IgD-negative memory B cell (primary cell): ENCODE measurements around the gene ARID1A. TPM values are rescaled to one million over a fixed set of nuclear protein-coding genes. Genes with fewer than 3 reads are reported as not detected.
"Not testable (repeated sequence)": the region's sequence is repeated elsewhere in the genome, so short reads cannot be mapped to it uniquely, and the experiment has no call there.

ENCODE experiments used
- H3K27ac Mint-ChIP-seq, 3 donors: one replicate each; pipeline ENCODE4 v1.8.0; 2020 to 2022; ENCODE audit warnings: mild to moderate bottlenecking in 3 of 3, mixed read lengths in 3 of 3, moderate library complexity in 1 of 3
- H3K27me3 Mint-ChIP-seq: one replicate; pipeline ENCODE4 v1.8.0; 2021; ENCODE audit warnings: mixed read lengths
- H3K36me3 Mint-ChIP-seq: one replicate; pipeline ENCODE4 v1.8.0; 2020; ENCODE audit warnings: mild to moderate bottlenecking, mixed read lengths
- H3K4me1 Mint-ChIP-seq, 3 donors: one replicate each; pipeline ENCODE4 v1.8.0; 2020 to 2022; ENCODE audit warnings: mixed read lengths in 3 of 3, mild to moderate bottlenecking in 1 of 3
- H3K4me3 Mint-ChIP-seq, 4 donors: one replicate each; pipeline ENCODE4 v1.8.0; 2020 to 2022; ENCODE audit warnings: mild to moderate bottlenecking in 4 of 4, mixed read lengths in 4 of 4, moderate library complexity in 3 of 4
- H3K9me3 Mint-ChIP-seq, 3 donors: one replicate each; pipeline ENCODE4 v1.8.0; 2020 to 2021; ENCODE audit warnings: mixed read lengths in 3 of 3, mild to moderate bottlenecking in 1 of 3
- polyA plus RNA-seq: library from polyadenylated mRNA; unstranded; fragments of 300-500 nt; fragmentation: Illumina TruSeq; gene quantifications from one replicate; pipeline ENCODE4 v1.2.3, GENCODE V29; 2021

ARID1A gene
- polyA plus RNA-seq, 1 donor from 2014 or later, result 24.4 TPM

DNA sequence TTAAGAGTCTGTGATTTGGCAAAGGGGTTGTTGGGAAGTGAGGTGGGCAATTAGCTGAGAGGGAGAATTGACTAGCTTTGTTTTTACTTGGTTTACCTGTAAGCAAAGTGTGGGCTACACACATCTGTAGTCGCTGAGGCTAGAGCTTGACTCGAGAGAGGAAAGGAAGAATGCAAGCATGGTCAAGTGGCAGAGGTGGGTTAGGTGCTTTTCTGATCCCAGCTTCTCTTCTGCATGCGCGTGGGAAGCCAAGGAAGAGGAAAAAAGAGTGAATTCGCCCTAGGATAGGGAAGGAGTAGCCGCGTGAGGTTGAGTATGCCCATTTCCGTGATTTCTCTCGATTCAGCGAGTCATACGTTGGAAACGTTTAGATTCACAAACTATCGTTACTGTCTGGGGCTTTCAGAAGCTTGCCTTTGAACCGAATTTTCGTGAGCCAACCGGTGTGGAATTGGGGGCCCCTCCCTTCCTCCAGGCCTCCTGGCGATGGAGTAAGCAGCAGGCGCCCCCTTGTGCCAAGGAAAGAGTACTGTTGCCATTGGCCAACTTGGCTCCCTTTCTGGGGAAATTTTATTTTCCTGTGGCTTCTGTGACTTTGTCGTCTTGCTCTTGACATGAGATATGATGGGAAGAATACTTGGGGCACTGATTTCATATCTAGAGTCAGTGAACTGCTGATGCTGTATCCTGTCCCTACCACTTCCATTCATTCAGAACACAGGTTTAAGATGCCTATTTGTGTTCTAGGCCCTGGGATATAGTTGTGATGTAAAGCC, 93.2 kb downstream of the ARID1A start:
- Mint-ChIP-seq H3K9me3 (no peaks in the 10 kb centered on the region), H3K27me3 (peaks cover 1% of the 10 kb centered on the region), H3K36me3 (peaks cover 8% of the 10 kb centered on the region), H3K4me3 (peak overlapping the region; percentile 94 to 99 (median 98)), H3K27ac (peak overlapping the region; percentile 58 to 99 (median 94)), H3K4me1 (peaks cover 27 to 47% (median 42%) of the 10 kb centered on the region in 3 donors)

DNA sequence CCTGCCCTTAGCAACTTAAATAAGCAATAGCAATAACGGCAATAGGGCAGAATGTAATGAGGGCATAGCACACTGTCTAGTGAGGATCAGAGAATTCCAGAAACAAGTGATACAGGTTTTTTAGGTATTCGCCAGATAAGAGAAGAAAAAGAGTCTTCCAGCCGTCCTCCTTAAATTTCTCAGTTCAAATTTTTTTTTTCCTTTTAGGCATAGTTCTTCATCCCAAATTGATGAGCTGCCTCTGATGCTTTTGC, 93.7 kb downstream of the ARID1A start:
- H3K9me3 Mint-ChIP-seq, result no peaks in the 10 kb centered on the region
- H3K36me3 Mint-ChIP-seq, result peaks cover 13% of the 10 kb centered on the region
- peaks cover 1% of the 10 kb centered on the region for H3K27me3 Mint-ChIP-seq
- H3K4me3 Mint-ChIP-seq, result peak overlapping the region in 2 of 4 donors; percentile 94 to 99
- peak overlapping the region in 1 of 3 donors; percentile 94 for H3K27ac Mint-ChIP-seq
- H3K4me1 Mint-ChIP-seq, result peaks cover 27 to 47% (median 42%) of the 10 kb centered on the region in 3 donors

DNA sequence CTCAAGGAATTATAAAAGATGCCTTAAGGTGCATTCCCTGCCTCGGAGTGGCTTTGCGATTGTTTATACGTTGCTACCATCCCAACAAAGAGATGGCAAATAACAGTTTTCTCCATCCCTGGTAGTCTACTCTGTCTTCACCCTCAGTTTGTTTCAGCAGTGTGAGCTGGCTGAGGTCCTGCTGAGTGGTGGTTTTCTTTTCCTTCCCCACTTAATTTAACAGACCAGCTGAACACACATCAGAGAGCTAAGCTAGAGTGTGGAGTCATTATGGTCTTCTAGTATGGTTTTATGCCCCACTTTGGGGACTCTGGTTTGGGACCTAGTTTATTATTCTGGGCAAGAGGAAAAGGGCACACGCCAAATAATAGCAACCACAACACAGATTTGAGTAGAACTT, 94.1 kb downstream of the ARID1A start:
- Mint-ChIP-seq H3K4me3 (peak overlapping the region in 1 of 4 donors; percentile 94), H3K36me3 (peaks cover 13% of the 10 kb centered on the region), H3K4me1 (peaks cover 27 to 44% (median 39%) of the 10 kb centered on the region in 3 donors), H3K27ac (peak overlapping the region in 1 of 3 donors; percentile 94), H3K27me3 (peaks cover 1% of the 10 kb centered on the region), H3K9me3 (no peaks in the 10 kb centered on the region)

DNA sequence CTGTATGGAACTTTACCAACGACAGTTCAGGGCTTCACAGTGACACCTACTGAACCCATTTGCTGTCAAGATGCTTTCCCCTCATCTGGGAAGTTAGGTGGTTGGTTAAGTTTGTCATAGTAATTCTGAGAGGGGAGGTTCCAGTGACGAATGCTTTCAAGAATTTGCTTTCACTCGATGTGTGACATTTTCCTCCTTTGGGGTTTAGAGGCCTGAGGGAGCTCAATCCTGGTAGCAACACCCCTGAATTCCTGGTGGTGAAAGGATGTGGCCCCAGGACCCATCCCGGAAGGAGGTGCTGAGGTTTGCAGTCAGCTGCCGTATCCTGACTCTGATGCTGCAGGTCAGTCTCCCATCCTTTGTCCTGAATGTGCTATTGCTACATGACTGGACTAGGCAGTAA, 94.7 kb downstream of the ARID1A start:
- no peaks in the 10 kb centered on the region for H3K9me3 Mint-ChIP-seq
- peaks cover 1% of the 10 kb centered on the region for H3K27me3 Mint-ChIP-seq
- peak overlapping the region in 1 of 3 donors; percentile 94 for H3K27ac Mint-ChIP-seq
- H3K36me3 Mint-ChIP-seq, result peaks cover 13% of the 10 kb centered on the region
- peak overlapping the region in 1 of 4 donors; percentile 61 for H3K4me3 Mint-ChIP-seq
- H3K4me1 Mint-ChIP-seq, result peaks cover 24 to 38% (median 34%) of the 10 kb centered on the region in 3 donors

DNA sequence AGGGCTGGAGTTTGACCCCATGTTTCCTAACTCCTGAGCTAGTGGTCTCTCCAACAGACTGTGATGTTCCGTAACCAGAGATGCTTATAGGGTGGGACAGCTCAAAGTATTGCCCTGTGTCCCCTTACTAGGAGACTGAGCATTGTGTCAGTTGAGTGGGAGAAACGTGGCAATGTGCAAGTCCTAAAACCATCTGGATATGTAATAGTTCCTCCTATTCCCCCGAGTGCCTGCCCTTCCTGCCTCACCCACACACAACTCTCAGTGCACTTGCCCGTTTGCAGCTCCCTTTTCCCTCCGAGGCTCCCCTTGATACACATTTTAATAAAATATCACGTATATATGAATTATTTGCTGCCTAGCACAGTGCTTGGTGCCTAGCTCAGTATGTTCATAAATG, 95.3 kb downstream of the ARID1A start:
- Mint-ChIP-seq H3K4me1 (peaks cover 18 to 32% (median 28%) of the 10 kb centered on the region in 3 donors), H3K9me3 (no peaks in the 10 kb centered on the region), H3K27me3 (peaks cover 1% of the 10 kb centered on the region), H3K36me3 (peaks cover 13% of the 10 kb centered on the region), H3K4me3 (peak overlapping the region in 1 of 4 donors; percentile 61), H3K27ac (no peak overlapping the region)

DNA sequence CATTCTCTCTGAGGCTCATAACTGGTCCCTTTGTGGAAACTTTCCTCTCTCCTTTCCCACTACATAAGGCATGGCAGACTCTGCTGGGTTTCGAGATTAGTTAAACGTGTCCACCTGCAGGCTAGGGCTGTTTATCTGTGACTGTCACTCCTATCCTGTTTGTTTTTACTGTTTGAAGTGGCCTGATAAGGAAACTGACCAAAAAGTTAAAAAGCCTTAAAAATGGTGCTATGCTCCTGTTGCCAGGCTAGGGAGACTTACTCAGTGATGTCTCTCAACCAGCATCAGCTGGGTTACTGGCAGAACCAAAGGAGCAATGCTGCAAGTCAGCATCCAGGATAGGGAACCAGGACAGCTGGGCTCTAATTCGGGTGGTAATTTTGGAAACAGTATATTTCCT, 95.8 kb downstream of the ARID1A start:
- Mint-ChIP-seq H3K4me3 (peak overlapping the region in 1 of 4 donors; percentile 61), H3K4me1 (peaks cover 13 to 27% (median 24%) of the 10 kb centered on the region in 3 donors), H3K27ac (no peak overlapping the region), H3K27me3 (peaks cover 1% of the 10 kb centered on the region), H3K36me3 (peaks cover 13% of the 10 kb centered on the region), H3K9me3 (no peaks in the 10 kb centered on the region)

DNA sequence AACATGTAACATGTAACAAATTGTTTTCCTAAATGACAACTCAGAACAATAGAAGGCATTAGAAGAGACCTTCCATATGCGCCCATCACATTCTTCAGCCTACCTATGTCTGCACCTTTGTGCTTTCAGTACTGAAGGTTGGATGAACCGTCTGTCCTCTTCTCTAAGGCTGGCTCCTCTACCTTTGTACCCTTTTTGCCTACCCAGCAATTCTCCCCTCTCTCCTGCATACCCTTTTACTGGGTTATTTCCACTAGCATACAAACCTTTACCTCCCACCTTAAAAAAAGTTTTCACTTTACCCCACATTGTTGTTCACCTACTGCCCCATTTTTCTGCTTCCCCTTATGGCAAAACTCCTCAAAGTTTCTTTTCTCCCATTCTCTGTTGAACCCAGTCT, 97.1 kb downstream of the ARID1A start:
- Mint-ChIP-seq H3K4me1 (peaks cover 9 to 19% (median 17%) of the 10 kb centered on the region in 3 donors), H3K9me3 (no peaks in the 10 kb centered on the region), H3K4me3 (peak overlapping the region in 1 of 4 donors; percentile 48)

DNA sequence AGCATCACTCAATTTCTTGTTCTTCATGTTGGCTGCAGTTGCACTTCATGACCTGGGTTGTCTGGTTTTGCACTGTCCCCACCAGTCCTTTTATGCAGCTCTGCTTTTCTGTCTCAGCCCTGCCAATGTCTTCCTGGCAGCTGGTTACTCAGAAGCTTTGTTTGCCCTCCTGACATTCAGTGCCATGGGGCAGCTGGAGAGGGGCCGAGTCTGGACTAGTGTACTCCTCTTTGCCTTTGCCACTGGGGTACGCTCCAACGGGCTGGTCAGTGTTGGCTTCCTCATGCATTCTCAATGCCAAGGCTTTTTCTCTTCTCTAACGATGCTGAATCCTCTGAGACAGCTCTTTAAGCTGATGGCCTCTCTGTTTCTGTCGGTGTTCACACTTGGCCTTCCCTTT, 98.6 kb downstream of the ARID1A start:
- Mint-ChIP-seq H3K27ac (no peak overlapping the region), H3K36me3 (peaks cover 11% of the 10 kb centered on the region), H3K27me3 (no peaks in the 10 kb centered on the region), H3K4me1 (peaks cover 3 to 12% (median 10%) of the 10 kb centered on the region in 3 donors), H3K9me3 (no peaks in the 10 kb centered on the region), H3K4me3 (no peak overlapping the region)

More for the DNA sequence above, 97.1 kb downstream of the ARID1A start:
- no peak overlapping the region for H3K27ac Mint-ChIP-seq
- H3K36me3 Mint-ChIP-seq, result peaks cover 13% of the 10 kb centered on the region
- H3K27me3 Mint-ChIP-seq, result no peaks in the 10 kb centered on the region

DNA sequence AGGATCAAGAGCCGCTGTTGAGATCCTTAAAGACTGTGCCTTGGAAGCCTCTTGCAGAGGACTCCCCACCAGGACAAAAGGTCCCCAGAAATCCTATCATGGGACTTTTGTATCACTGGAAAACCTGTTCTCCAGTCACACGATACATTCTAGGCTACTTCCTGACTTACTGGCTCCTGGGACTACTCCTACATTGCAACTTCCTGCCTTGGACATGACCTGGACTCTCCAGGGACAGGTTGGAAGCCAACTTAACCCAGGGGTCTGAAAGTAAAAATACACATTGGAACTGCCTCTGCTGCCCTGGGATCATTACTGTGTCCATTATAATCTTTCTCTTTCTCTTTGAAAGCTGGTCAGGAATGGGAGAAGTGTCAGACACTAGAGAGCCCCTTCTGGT, 101.8 kb downstream of the ARID1A start:
- peaks cover 9% of the 10 kb centered on the region for H3K36me3 Mint-ChIP-seq
- H3K4me3 Mint-ChIP-seq, result no peak overlapping the region
- H3K4me1 Mint-ChIP-seq, result peaks cover 7 to 14% (median 12%) of the 10 kb centered on the region in 3 donors
- H3K9me3 Mint-ChIP-seq, result no peaks in the 10 kb centered on the region
- H3K27ac Mint-ChIP-seq, result no peak overlapping the region
- H3K27me3 Mint-ChIP-seq, result no peaks in the 10 kb centered on the region

DNA sequence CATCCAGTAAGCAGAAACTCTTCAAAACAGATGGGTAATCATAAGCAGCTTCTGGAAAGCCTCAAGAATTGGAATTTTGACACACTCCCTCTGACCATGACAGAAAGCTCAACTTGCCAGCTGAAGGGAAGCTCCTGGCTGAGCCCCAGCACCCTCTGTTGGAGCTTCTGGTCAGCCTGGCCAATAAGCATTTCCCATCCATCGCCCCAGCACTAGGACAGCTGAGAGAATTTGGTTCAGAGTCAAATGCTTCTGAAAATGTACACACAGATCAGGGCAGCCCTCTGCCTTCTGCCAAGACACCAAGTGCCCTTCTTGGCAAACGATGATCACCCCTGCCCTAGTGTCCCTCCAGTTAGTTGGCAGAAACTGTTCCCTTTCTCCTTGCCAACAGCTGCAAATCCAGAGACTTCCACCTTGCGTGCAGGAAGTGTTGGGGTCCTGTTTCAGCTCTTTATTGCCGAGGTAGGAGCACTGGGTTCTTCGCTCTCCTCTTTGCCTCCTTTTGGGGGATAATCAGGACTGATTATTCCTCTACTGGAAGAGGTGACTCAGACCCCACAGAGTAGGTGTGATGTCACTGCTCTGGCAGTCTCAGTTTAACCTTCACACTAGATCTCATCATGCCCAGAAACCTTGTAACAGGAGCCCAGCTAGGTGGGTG, 103.8 kb downstream of the ARID1A start:
- Mint-ChIP-seq H3K4me3 (no peak overlapping the region), H3K36me3 (no peaks in the 10 kb centered on the region), H3K27ac (peak overlapping the region in 2 of 3 donors; percentile 70 to 86), H3K4me1 (peaks cover 7 to 13% (median 12%) of the 10 kb centered on the region in 3 donors), H3K27me3 (no peaks in the 10 kb centered on the region), H3K9me3 (no peaks in the 10 kb centered on the region)

DNA sequence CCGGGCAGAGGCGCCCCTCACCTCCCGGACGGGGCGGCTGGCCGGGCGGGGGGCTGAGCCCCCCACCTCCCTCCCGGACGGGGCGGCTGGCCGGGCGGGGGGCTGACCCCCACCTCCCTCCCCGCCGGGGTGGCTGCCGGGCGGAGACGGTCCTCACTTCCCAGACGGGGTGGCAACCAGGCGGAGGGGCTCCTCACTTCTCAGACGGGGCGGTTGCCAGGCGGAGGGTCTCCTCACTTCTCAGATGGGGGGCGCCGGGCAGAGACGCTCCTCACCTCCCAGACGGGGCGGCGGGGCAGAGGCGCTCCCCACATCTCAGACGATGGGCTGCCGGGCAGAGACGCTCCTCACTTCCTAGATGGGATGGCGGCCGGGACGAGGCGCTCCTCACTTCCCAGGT, 108.1 kb downstream of the ARID1A start:
- H3K4me1 Mint-ChIP-seq, result peaks cover 7 to 16% (median 12%) of the 10 kb centered on the region in 3 donors
- not testable (repeated sequence) for H3K27ac Mint-ChIP-seq, H3K4me3 Mint-ChIP-seq, H3K36me3 Mint-ChIP-seq, H3K9me3 Mint-ChIP-seq, H3K27me3 Mint-ChIP-seq

DNA sequence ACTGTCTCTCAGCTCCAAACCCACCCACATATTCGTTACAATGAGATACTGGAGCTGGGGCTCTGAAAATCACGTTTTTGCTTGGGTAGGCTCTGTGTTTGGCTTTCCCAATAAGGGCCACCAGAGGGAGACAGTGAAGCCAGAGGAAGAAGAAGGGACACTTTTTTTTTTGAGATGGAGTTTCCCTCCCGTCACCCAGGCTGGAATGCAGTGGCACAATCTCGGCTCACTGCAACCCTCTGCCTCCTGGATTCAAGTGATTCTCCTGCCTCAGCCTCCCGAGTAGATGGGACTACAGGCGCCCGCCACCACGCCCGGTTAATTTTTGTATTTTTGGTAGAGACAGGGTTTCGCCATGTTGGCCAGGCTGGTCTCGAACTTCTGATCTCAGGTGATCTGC, 114.3 kb downstream of the ARID1A start:
- H3K4me1 Mint-ChIP-seq, H3K27me3 Mint-ChIP-seq, H3K36me3 Mint-ChIP-seq, H3K9me3 Mint-ChIP-seq: not testable (repeated sequence)
- Mint-ChIP-seq H3K4me3 (peak overlapping the region in 1 of 4 donors; percentile 23), H3K27ac (peak overlapping the region in 1 of 3 donors; percentile 88)

DNA sequence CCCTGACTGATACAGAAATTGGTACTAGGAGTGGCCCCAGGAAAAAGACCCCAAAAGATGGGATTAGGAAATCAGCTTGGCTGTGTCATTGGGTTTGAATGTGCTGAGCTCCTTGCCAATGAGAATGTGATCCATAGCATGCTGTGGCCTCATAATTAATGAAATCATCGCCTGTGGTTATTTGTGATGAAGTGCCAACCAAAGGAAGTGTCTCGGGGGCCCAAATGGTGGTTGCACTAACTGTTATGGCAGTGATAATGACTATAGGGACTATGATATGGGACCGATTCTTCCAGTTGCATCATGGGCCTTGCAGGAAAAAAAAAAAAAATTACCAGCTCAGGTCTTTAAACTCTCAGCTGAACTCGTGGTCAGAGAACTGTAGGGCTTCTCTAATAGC, 115.2 kb downstream of the ARID1A start:
- Mint-ChIP-seq H3K4me1 (peaks cover 0 to 4% (median 3%) of the 10 kb centered on the region in 3 donors), H3K9me3 (no peaks in the 10 kb centered on the region), H3K4me3 (no peak overlapping the region), H3K27me3 (no peaks in the 10 kb centered on the region), H3K36me3 (no peaks in the 10 kb centered on the region), H3K27ac (peak overlapping the region in 1 of 3 donors; percentile 46)

DNA sequence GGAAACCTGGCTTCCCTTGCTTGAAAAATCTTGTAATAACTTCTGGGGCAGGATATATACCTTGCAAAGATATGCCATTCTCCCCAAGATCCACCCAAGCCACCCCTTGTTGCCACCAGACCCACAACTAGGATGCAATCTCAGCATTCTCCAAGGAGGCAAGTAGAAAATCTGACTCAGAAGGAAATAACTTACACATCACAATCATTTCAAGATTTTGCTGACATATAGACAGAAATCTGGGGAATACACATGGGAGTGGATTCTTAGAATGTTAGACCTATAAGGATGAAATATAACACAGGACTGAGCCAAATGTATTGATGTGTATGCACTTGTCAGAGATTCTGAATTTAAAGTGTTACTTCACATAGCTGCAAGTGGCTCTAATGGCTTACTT, 115.9 kb downstream of the ARID1A start:
- H3K9me3 Mint-ChIP-seq, result no peaks in the 10 kb centered on the region
- H3K4me1 Mint-ChIP-seq, result peaks cover 0 to 4% (median 3%) of the 10 kb centered on the region in 3 donors
- no peak overlapping the region for H3K27ac Mint-ChIP-seq
- no peak overlapping the region for H3K4me3 Mint-ChIP-seq
- H3K36me3 Mint-ChIP-seq, result no peaks in the 10 kb centered on the region
- H3K27me3 Mint-ChIP-seq, result no peaks in the 10 kb centered on the region

DNA sequence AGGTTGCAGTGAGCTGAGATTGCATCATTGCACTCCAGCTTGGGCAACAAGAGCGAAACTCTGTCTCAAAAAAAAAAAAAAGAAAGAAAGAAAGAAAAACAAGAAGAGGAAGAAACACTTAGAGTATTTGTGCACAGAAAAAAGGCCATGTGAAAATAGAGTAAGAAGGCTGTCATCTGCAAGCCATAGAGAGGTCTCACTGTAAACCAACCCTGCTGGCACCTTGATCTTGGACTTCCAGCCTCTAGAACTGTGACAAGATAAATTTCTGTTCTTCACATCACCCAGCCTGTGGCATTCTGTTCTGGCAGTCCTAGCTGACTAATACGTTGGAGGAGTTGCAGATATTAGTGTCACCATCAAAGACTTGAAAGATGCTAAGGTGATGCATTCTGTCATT, 118.6 kb downstream of the ARID1A start:
- Mint-ChIP-seq H3K9me3 (no peaks in the 10 kb centered on the region), H3K27me3 (no peaks in the 10 kb centered on the region), H3K36me3 (no peaks in the 10 kb centered on the region), H3K4me1 (peaks cover 0 to 6% (median 3%) of the 10 kb centered on the region in 3 donors), H3K27ac (no peak overlapping the region), H3K4me3 (no peak overlapping the region)

DNA sequence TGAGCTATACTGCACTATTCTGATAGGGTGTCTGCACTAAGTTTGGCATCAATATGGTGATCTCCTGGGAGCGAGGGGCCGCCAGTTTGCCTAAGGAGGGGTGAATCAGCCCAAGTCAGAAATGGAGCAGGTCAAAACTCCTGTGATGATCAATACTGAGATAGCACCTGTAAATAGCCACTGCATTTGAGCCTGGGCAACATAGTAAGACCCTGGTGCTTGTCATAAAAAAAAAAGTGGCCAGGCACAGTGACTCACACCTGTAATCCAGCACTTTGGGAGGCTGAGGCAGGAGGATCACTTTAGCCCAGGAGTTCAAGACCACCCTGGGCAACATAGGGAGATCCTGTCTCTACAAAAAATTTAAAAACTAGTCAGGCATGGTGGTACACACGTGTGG, 119.1 kb downstream of the ARID1A start:
- peaks cover 0 to 6% (median 3%) of the 10 kb centered on the region in 3 donors for H3K4me1 Mint-ChIP-seq
- H3K4me3 Mint-ChIP-seq, result no peak overlapping the region
- H3K36me3 Mint-ChIP-seq, result no peaks in the 10 kb centered on the region
- no peaks in the 10 kb centered on the region for H3K27me3 Mint-ChIP-seq
- H3K9me3 Mint-ChIP-seq, result no peaks in the 10 kb centered on the region
- H3K27ac Mint-ChIP-seq, result no peak overlapping the region
